ENCODE results near the gene CHN1. TPM values are rescaled to one million over a fixed set of nuclear protein-coding genes. Genes with fewer than 3 reads are reported as not detected.

Gene CHN1
- total and polyA plus RNA-seq, 2 of the 8 experiments (the other 6 are each of a cell fraction or from before 2014, with no cell fraction given) = 54.0 to 65.7 TPM

GRCh38 chr2:174964404-174964803, 40.8 kb downstream of the CHN1 start (continued):
- no peak for TF ChIP-seq TCF12 (IDR thresholded peaks at IDR 0.05; ENCODE audit: low read depth, low read length)
- TF ChIP-seq BRCA1 (IDR thresholded peaks at IDR 0.05; ENCODE audit: low read depth, low read length) = no peak
- TF ChIP-seq, protein P1, sequence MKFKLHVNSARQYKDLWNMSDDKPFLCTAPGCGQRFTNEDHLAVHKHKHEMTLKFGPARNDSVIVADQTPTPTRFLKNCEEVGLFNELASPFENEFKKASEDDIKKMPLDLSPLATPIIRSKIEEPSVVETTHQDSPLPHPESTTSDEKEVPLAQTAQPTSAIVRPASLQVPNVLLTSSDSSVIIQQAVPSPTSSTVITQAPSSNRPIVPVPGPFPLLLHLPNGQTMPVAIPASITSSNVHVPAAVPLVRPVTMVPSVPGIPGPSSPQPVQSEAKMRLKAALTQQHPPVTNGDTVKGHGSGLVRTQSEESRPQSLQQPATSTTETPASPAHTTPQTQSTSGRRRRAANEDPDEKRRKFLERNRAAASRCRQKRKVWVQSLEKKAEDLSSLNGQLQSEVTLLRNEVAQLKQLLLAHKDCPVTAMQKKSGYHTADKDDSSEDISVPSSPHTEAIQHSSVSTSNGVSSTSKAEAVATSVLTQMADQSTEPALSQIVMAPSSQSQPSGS (IDR thresholded peaks at IDR 0.05; ENCODE audit: low read length) = no peak
- no peak; a peak in 1 of 3 replicates for TF ChIP-seq EP300 (IDR thresholded peaks at IDR 0.05; ENCODE audit: borderline replicate concordance in 1 of 2, low read depth in 2 of 2, low read length in 2 of 2)
- TF ChIP-seq CBX5 (IDR thresholded peaks at IDR 0.05; ENCODE audit: low read depth, low read length) = no peak
- no peak for TF ChIP-seq BACH1 (IDR thresholded peaks at IDR 0.05; ENCODE audit: low read length)
- no peak for TF ChIP-seq PHF8 (conservative IDR thresholded peaks at IDR 0.05; ENCODE audit: low read depth, low read length)
- no peak for TF ChIP-seq SAP30 (IDR thresholded peaks at IDR 0.05; ENCODE audit: insufficient read depth, insufficient replicate concordance, low read length)
- TF ChIP-seq SP1 (IDR thresholded peaks at IDR 0.05; ENCODE audit: low read depth, low read length) = 0 out of 2 replicates have a peak, but pooled peaks have one; percentile 33
- no peak for TF ChIP-seq RBBP5 (IDR thresholded peaks at IDR 0.05; ENCODE audit: borderline replicate concordance, low read depth, low read length)
- TF ChIP-seq HDAC2 (IDR thresholded peaks at IDR 0.05; ENCODE audit: borderline replicate concordance in 1 of 2, low read depth in 2 of 2, low read length in 2 of 2) = peak; percentile 49 to 94; a peak in 3 of 4 replicates
- TF ChIP-seq YY1 (IDR thresholded peaks at IDR 0.05; ENCODE audit: low read depth, low read length) = no peak
- TF ChIP-seq EGR1 (IDR thresholded peaks at IDR 0.05; ENCODE audit: borderline replicate concordance, low read depth, low read length) = no peak
- TF ChIP-seq RFX5 (IDR thresholded peaks at IDR 0.05; ENCODE audit: borderline replicate concordance, low read depth, low read length) = no peak
- no peak for TF ChIP-seq ATF3 (IDR thresholded peaks at IDR 0.05; ENCODE audit: insufficient read depth, low read depth, low read length)

Measured in H1 (cell line).